HEK293 (cell line): ENCODE measurements around the gene ZC3H4.

ENCODE experiments used
- CTCF ChIA-PET: fragments of 350-600 bp; formaldehyde crosslinking; extraction: SDS; loops from one replicate; lab custom pipeline; 2021; ENCODE audit warnings: antibody characterized with exemption; lab: Yijun Ruan, JAX
- POLR2A ChIA-PET: fragments of 300-600 bp; formaldehyde crosslinking; extraction: SDS; loops from one replicate; lab custom pipeline; 2020; ENCODE audit warnings: antibody characterized with exemption, inconsistent platforms; lab: Yijun Ruan, JAX
- H3K27ac ChIP-seq: fragments of 200-500 bp; sonication (Bioruptor generic); 2 replicates; pipeline ENCODE4 v1.5.1; 2014; ENCODE audit warnings: low read depth, low read length, control low read depth, inconsistent platforms; ENCODE audit errors: extremely low read depth
- H3K36me3 ChIP-seq, 2 experiments: fragments of 200-500 bp in 1 of 2; sonication (Bioruptor generic) in 1 of 2; 1 replicate in 1 of 2; 2 replicates in 1 of 2; pipeline ENCODE4 v1.5.1; 2014 to 2017; ENCODE audit warnings: inconsistent platforms in 2 of 2, low read length in 2 of 2; ENCODE audit not compliant: control insufficient read depth in 2 of 2, insufficient read depth in 1 of 2
- H3K4me1 ChIP-seq: fragments of 200-500 bp; sonication (Bioruptor generic); 2 replicates; pipeline ENCODE4 v1.5.1; 2014; ENCODE audit warnings: mild to moderate bottlenecking, low read length, inconsistent platforms; ENCODE audit not compliant: control insufficient read depth, insufficient read depth
- H3K4me3 ChIP-seq: 2 replicates; pipeline ENCODE4 v1.5.1; 2011; ENCODE audit warnings: low read depth, mild to moderate bottlenecking, control low read depth, low read length, moderate library complexity
- H3K9me3 ChIP-seq: fragments of 200-500 bp; sonication (Bioruptor generic); 2 replicates; pipeline ENCODE4 v1.5.1; 2014; ENCODE audit warnings: low read depth, low read length, inconsistent platforms; ENCODE audit not compliant: control insufficient read depth, insufficient read depth
- ATF2 ChIP-seq: fragments of 450-650 bp; formaldehyde crosslinking; IDR thresholded peaks from 2 replicates; pipeline ENCODE4 v1.5.1; 2016; ENCODE audit warnings: missing biosample characterization, missing genetic modification characterization, low read depth
- GFI1B ChIP-seq: fragments of 450-650 bp; formaldehyde crosslinking; IDR thresholded peaks from 2 replicates; pipeline ENCODE4 v1.5.1; 2016; ENCODE audit warnings: missing biosample characterization, missing genetic modification characterization
- HOXD13 ChIP-seq: sonication (generic); formaldehyde crosslinking; IDR thresholded peaks from 2 replicates; pipeline ENCODE4 v1.8.0; 2022; ENCODE audit warnings: missing genetic modification reagents, borderline replicate concordance
- KLF1 ChIP-seq: fragments of 450-650 bp; formaldehyde crosslinking; IDR thresholded peaks from 2 replicates; pipeline ENCODE4 v1.5.1; 2016; ENCODE audit warnings: missing biosample characterization, missing genetic modification characterization
- SCRT1 ChIP-seq: fragments of 450-650 bp; formaldehyde crosslinking; IDR thresholded peaks from 2 replicates; pipeline ENCODE4 v1.5.1; 2016; ENCODE audit warnings: missing biosample characterization, missing genetic modification characterization, borderline replicate concordance
- ZBTB26 ChIP-seq: fragments of 450-650 bp; formaldehyde crosslinking; optimal IDR thresholded peaks from 2 replicates; pipeline ENCODE3; 2016; ENCODE audit warnings: missing biosample characterization, mild to moderate bottlenecking, missing genetic modification characterization
- ZIC2 ChIP-seq: fragments of 450-650 bp; formaldehyde crosslinking; IDR thresholded peaks from 2 replicates; pipeline ENCODE4 v1.5.1; 2016; ENCODE audit warnings: missing biosample characterization, missing genetic modification characterization
- ZNF132 ChIP-seq: fragments of 450-650 bp; formaldehyde crosslinking; IDR thresholded peaks from 2 replicates; pipeline ENCODE4 v1.5.1; 2017; ENCODE audit warnings: missing biosample characterization, missing genetic modification characterization, borderline replicate concordance
- ZNF324 ChIP-seq: fragments of 450-650 bp; formaldehyde crosslinking; IDR thresholded peaks from 2 replicates; pipeline ENCODE4 v1.5.1; 2016; ENCODE audit warnings: missing biosample characterization, missing genetic modification characterization
- ZNF366 ChIP-seq: fragments of 450-650 bp; formaldehyde crosslinking; conservative IDR thresholded peaks from 2 replicates; pipeline ENCODE4 v1.5.1; 2016; ENCODE audit warnings: missing biosample characterization, missing genetic modification characterization
- ZNF391 ChIP-seq: fragments of 450-650 bp; formaldehyde crosslinking; IDR thresholded peaks from 2 replicates; pipeline ENCODE4 v1.5.1; 2016; ENCODE audit warnings: low read depth, missing biosample characterization, missing genetic modification characterization, borderline replicate concordance
- ZNF398 ChIP-seq: fragments of 450-650 bp; formaldehyde crosslinking; IDR thresholded peaks from 2 replicates; pipeline ENCODE4 v1.5.1; 2017; ENCODE audit warnings: missing biosample characterization, missing genetic modification characterization
- ZNF555 ChIP-seq: fragments of 450-650 bp; formaldehyde crosslinking; conservative IDR thresholded peaks from 2 replicates; pipeline ENCODE4 v1.5.1; 2017; ENCODE audit warnings: missing biosample characterization, mild to moderate bottlenecking, missing genetic modification characterization, inconsistent platforms
- ZNF629 ChIP-seq: fragments of 450-650 bp; formaldehyde crosslinking; IDR thresholded peaks from 2 replicates; pipeline ENCODE4 v1.5.1; 2017; ENCODE audit warnings: missing biosample characterization, missing genetic modification characterization
- ZNF660 ChIP-seq: fragments of 450-650 bp; IDR thresholded peaks from 2 replicates; pipeline ENCODE4 v1.5.1; 2018; ENCODE audit warnings: missing biosample characterization, mild to moderate bottlenecking, missing genetic modification characterization
- ZNF664 ChIP-seq: fragments of 450-650 bp; formaldehyde crosslinking; IDR thresholded peaks from 2 replicates; pipeline ENCODE4 v1.5.1; 2016; ENCODE audit warnings: missing biosample characterization, missing genetic modification characterization
- ZNF701 ChIP-seq: fragments of 450-650 bp; formaldehyde crosslinking; IDR thresholded peaks from 2 replicates; pipeline ENCODE4 v1.5.1; 2016; ENCODE audit warnings: missing biosample characterization, missing genetic modification characterization
- ZNF791 ChIP-seq: fragments of 450-650 bp; formaldehyde crosslinking; IDR thresholded peaks from 2 replicates; pipeline ENCODE4 v1.5.1; 2016; ENCODE audit warnings: missing biosample characterization, missing genetic modification characterization
- ZSCAN5A ChIP-seq: fragments of 450-650 bp; formaldehyde crosslinking; IDR thresholded peaks from 2 replicates; pipeline ENCODE4 v1.5.1; 2016; ENCODE audit warnings: missing biosample characterization, missing genetic modification characterization

Gene ZC3H4

GRCh38 chr19:47095476-47096099 is 18.0 kb downstream of the ZC3H4 start (continued):
- no peak for TF ChIP-seq ZNF701 (tag by site-specific recombination)
- TF ChIP-seq ATF2 (tag by site-specific recombination): no peak

GRCh38 chr19:47094557-47095475 is 18.8 kb downstream of the ZC3H4 start:
- Histone ChIP-seq H3K36me3 (peaks cover 41 to 77% of the 10 kb centered on the region in 2 experiments), H3K4me1 (no peaks in the 10 kb centered on the region), H3K4me3 (no peak overlapping the region), H3K9me3 (no peaks in the 10 kb centered on the region), H3K27ac (peak overlapping the region; percentile 0; the same call in 1 of the 2 replicates)
- ChIA-PET POLR2A (no interaction called here), CTCF (interaction anchor here (0.6 to 1.4 kb wide), 3 partner anchors 18 to 152 kb away, joined by 3 to 5 read pairs (median 3); partner anchors contain the start of gene ZC3H4)
- TF ChIP-seq ZIC2: peak; percentile 33; the same call in 1 of the 2 replicates
- TF ChIP-seq KLF1 (tag by site-specific recombination): peak; percentile 33; the same call in 1 of the 2 replicates
- no peak for TF ChIP-seq ZNF398 (tag by site-specific recombination)
- TF ChIP-seq ZSCAN5A (tag by site-specific recombination): no peak

GRCh38 chr19:47093841-47094240 is 19.7 kb downstream of the ZC3H4 start:
- ChIA-PET CTCF (interaction anchor here (0.5 to 1.0 kb wide), 4 partner anchors 10 to 220 kb away, joined by 3 to 4 read pairs (median 3); partner anchors contain the start of gene ZC3H4), POLR2A (no interaction called here)
- Histone ChIP-seq H3K36me3 (peaks cover 48 to 85% of the 10 kb centered on the region in 2 experiments), H3K4me3 (no peak overlapping the region), H3K4me1 (no peaks in the 10 kb centered on the region), H3K9me3 (no peaks in the 10 kb centered on the region), H3K27ac (peak overlapping the region; percentile 46; the same call in 1 of the 2 replicates)
- TF ChIP-seq ZNF664 (tag by site-specific recombination) (peak; percentile 31; the same call in 1 of the 2 replicates), ZNF391 (no peak), ZNF366 (tag by site-specific recombination) (no peak)

- Histone ChIP-seq H3K36me3 (peaks cover 54 to 90% of the 10 kb centered on the region in 2 experiments), H3K27ac (peak overlapping the region; percentile 46; the same call in 1 of the 2 replicates), H3K4me3 (no peak overlapping the region), H3K4me1 (no peaks in the 10 kb centered on the region), H3K9me3 (no peaks in the 10 kb centered on the region)
- CTCF ChIA-PET: no interaction called here
- POLR2A ChIA-PET: interaction anchor here (3.1 kb wide), 1 partner anchor 20 kb away, joined by 10 read pairs; the partner anchor contains the start of gene ZC3H4
- TF ChIP-seq ZNF629 (tag by site-specific recombination) (no peak), GFI1B (no peak), ZNF660 (no peak), SCRT1 (no peak), ZBTB26 (tag by site-specific recombination) (no peak), ZNF555 (tag by site-specific recombination) (no peak), ZNF791 (no peak), ZNF132 (tag by site-specific recombination) (no peak), ZNF324 (no peak), HOXD13 (no peak)
Observed at GRCh38 chr19:47093254-47093653, 20.3 kb downstream of the ZC3H4 start.
